HG02642 (cell line): Measurements from ENCODE around the gene PCGF3.
"Not testable (repeated sequence)": the region's sequence is repeated elsewhere in the genome, so short reads cannot be mapped to it uniquely, and the experiment has no call there.

Experiments
- ATAC-seq: cut with Tn5 transposase; IDR thresholded peaks from one replicate; pipeline ENCODE4 v1.9.1; 2021; ENCODE audit warnings: mild to moderate bottlenecking; ENCODE audit not compliant: unreplicated experiment, poor library complexity

Gene PCGF3

GRCh38 chr4:681736-682451, 23.7 kb upstream of the PCGF3 start:
- no peak for ATAC-seq

GRCh38 chr4:682490-683172, 23.0 kb upstream of the PCGF3 start:
- no peak for ATAC-seq

- ATAC-seq: no peak
Observed at GRCh38 chr4:683247-683897, 22.3 kb upstream of the PCGF3 start.

DNA sequence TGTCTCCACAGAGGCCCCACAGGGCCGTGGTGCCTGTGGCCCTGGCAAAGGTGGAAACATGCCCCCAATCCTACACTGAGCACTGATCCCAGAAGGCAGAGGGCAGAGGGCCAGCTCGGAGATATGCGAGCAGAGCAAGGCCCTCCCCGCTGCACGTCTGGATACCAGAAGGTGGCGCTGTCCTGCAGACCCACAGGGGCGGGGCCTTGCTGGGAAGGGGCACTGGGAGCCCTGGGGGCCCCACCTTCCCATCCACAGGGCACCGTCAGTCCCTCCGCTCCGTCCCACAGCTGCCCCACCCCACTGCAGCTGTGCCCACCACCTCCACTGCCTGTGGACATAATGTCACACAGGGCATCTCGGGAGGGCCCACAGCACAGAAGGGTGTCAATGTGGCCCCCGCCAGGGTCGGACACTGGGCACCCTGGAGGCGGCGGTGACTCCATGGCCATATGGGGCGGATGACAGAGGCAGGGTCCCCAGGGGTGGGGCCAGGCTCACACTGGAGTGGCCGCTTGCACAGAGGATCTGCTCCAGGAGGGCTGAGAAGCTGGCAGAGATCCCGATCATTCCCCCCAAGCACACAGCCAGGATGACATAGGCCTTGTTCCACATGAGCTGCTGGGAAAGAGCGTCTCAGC, 21.5 kb upstream of the PCGF3 start:
- ATAC-seq: no peak

- no peak for ATAC-seq
Observed at GRCh38 chr4:684623-685327, 20.9 kb upstream of the PCGF3 start.

DNA sequence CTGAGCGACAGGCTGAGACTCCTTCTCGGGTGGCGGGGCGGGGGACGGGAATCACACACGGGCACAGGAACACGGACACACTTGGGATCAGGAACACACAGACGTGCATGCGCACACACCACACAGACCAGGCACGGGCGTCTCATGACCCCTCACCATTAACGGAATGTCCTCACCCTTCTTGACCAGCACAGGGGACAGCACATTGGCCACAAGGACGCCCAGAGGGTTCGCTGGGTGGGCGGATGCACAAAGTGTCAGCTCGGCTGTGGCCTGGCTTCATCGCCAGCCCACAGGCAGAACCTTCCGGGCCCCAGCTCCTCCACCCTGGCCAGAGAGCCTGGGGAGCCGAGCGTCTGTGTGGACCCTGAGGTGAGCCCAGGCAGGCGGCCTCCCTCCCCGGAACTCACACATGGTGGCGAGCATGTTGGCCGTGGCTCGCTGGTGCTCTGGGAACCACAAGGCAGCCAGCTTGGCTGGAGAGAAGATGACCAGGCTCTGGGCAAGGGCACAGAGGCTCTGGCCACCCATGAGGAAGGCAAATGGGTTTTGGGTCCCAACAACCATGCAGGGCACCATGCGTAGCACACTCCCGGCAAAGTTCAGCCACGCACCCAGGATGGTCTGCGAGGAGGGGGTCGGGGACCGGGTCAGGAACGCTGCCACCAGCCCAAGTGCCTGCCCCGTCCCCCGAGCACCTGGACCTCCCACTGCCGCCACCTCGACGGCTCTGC, 19.8 kb upstream of the PCGF3 start:
- ATAC-seq: no peak

- ATAC-seq: no peak
Observed at GRCh38 chr4:686413-687040, 19.1 kb upstream of the PCGF3 start.

GRCh38 chr4:687048-687970, 18.3 kb upstream of the PCGF3 start:
- no peak for ATAC-seq

GRCh38 chr4:687971-688853, 17.4 kb upstream of the PCGF3 start:
- ATAC-seq: no peak

DNA sequence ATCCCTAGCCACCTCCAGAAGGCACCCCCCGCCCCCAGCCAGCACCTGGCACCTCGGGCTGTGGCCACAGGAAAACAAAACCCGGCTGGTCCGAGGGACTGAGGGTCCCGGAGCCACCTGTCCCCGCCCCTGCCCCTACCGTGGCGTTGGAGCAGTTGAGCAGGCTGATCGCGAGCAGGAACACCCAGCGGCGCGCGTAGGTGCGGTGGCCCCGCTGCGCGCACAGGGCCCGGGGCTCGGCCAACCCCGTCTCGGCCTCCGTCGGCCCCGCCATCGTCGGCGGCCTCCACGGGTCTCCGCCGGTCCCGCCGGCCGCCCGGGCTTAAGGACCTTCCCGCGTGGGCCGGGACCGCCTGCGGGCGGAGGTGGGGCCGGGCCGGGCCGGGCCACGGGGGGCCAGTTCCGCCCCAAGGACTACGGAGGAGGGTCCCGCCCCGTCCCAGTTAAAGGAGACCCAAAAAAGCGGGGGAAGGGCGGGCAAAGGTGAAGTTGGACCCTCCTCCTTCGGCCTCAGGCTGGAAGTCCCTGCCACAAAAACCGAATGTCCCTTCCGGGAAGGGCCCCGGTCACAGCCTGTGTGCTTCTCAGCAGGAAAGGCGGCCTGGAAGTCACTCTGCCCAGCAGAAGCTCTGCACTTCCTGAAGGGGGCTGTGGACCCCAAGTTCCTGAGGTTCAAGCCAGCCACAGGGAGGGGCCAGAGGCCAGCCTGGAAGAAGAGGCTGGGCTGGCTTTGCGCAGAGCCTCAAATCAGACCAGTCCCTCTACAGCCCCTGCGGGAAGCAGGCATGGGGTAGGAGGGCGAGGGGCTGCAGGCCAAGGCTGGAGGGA, 16.6 kb upstream of the PCGF3 start, which contains the start of gene SLC49A3:
TSS of gene SLC49A3 (minus strand) at position 298 of the 828 bp plus-strand sequence. CDS start at position 274, 24 bp downstream.
- no peak for ATAC-seq

GRCh38 chr4:689723-690122, 15.9 kb upstream of the PCGF3 start:
- no peak for ATAC-seq

DNA sequence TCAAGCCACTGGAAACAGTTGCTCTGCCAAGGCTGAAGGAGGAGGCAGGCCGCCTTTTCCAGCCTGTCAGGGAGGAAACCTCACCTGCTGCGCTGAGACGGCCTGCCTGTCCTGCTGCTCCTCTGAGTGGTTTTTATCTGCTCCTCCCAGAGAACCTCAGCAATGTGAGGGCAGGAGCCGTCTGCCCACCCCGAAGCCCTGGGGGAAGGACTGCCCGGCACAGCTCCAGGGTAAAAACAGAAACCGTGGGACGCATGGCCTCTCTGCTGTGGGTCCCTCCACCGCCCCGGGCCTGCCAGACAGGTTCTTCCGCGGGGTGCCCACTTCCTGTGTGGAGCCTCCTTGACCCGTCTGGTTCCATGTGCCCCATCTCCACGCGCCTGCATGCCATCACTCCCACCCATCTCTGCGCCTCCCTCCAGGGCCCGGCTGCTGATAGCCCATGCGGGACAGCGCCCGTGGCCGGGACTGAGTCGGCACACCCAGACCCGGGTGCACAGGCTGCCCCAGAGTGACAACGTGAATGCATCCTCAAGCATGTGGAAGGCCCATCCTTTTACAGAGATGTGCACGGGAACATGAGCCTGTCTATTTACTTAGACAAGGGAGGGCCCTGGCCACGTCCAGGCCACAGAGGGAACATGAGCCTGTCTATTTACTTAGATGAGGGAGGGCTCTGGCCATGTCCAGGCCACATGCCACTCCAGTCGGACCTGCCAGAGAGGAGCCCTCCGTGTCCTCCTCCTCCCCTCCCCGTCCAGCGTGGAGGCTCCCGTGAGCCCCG, 12.7 kb upstream of the PCGF3 start:
- ATAC-seq: no peak

- not testable (repeated sequence) for ATAC-seq
Observed at GRCh38 chr4:694341-694940, 11.2 kb upstream of the PCGF3 start.

DNA sequence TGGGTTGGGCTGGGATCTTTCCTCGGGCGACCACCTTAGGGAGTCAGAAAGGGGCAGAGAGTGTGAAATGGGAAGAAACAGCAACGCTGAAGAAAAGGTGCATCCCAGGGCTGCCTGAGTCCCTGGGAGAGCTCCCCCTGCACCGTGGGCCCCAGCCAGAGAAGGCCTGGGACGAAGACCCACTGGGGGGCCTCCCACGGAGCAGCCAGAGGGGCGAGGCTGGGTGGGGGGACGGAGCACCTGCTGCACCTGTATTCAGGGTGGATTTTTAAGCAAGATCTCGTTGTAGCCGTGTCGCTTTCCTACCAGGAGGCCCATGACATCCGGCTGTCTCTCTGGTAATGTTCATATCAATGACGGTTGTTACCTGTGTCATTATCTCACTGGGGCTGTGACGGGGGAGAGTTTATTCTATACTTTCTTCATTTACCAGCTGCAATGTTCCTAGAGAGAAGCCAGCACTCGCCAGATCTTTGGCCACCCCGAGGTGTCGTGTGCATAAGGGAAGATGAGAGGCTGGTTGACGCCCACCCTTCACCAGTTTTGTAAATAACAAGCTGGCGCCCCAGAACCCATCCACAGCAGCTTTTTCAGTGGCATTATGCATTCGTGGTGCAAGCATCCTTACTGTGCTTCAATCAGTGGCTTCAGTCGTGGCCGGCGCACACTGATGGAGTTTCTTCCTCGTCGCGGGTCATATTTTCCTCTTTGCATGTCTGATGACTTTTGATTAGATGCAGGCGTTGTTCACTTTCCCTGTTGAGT, 5.6 kb upstream of the PCGF3 start:
- no peak for ATAC-seq
